Stimulated activated CD4-positive, alpha-beta T cell treated with anti-CD3 and anti-CD28 coated beads, TNF-alpha, amount 100 ng/mL, for 48 hours (primary cell): ENCODE results near the gene CECR2.

Experiments
- DNase-seq, 3 donors: peaks; one replicate each; pipeline ENCODE4 v3.0.0-alpha.2; 2020; ENCODE audit warnings: low read depth in 3 of 3

The CECR2 gene

DNA sequence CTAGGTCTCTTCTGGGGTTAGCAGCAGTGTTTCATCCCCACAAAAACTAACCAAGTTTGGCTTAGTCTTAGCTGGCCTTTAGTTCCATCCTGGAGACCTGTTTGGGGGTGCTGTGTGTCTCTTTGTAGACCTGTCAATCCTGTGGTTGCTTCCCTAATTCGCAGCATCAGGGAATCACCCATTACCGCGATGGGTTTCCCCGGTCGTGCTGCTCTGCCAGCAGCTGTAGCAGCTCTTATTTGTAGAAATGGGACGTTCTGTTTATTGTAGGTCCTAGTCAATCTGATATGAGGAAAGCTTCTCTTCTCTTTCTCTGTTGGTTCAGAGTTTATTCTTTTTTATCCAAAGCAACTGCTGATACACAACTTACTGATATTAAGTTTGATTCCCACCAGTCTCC, 91.6 kb downstream of the CECR2 start:
- DNase-seq, result no peak

- DNase-seq, result no peak
Measured at GRCh38 chr22:17470880-17471500, 101.7 kb downstream of the CECR2 start.

GRCh38 chr22:17471886-17472535, 102.8 kb downstream of the CECR2 start:
- DNase-seq, result no peak

DNA sequence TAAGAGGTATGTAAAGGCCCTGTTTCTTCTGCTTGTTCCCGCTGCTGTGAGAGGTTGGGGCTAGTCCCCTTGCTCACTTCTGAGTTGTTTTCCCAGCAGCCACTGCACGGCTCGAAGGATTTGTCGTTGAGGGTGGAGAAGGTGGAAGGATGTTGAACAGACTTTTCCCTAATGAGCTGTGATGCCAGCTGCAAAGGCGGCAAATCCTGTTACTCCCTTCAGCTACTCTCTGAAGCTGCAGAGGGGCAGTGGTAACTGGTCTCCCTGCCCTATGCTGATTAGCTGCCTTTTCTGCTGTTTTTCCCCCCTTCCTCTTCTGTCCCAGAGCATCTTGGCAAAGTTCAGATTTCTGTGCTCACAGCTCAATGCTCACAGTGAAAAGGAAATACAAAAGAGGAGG, 103.7 kb downstream of the CECR2 start:
- no peak for DNase-seq

DNA sequence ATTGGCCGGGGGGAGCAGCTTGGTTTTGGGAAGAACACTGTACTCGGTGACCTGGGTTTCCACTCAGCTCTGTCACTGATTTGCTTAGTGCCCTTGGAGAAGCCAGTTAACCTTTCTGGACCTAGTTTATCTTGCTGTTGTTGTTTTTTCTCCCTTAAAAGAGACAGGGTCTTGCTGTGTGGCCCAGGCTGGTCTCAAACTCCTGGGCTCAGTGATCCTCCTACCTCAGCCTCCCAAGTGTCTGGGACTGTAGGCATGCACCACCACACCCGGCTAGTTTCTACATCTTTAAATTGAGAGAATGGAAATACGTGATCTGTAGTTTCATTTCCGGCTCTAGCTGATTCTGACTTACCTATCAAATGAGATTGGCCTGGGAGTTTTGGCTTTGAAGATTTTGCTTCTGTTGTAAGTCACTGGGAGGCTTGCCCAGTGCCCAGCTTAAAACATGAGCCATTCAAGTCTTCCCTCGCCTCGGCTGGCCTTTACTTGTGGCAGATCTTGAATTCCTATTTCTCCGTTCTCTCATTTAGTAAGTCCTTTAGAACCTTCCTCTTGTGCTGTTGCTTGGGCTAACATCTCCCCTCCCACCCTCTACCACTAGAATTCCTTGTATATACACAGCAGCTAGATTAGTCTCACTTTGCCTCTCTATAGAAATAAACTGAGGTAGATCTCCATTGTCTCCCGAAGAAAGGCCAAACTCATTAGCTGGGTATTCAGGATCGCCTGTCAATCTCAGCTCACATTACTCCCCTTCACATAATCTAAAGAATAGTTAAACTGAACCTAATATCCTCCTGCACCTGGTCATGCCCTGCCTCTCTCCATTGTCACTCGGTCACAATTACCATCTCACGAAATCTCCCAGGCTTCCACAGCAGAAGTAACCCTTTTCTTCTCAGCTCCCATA, 106.3 kb downstream of the CECR2 start:
- DNase-seq, result no peak

GRCh38 chr22:17476838-17477237, 107.6 kb downstream of the CECR2 start:
- no peak for DNase-seq

- DNase-seq, result no peak
Measured at GRCh38 chr22:17477391-17477833, 108.2 kb downstream of the CECR2 start.

DNA sequence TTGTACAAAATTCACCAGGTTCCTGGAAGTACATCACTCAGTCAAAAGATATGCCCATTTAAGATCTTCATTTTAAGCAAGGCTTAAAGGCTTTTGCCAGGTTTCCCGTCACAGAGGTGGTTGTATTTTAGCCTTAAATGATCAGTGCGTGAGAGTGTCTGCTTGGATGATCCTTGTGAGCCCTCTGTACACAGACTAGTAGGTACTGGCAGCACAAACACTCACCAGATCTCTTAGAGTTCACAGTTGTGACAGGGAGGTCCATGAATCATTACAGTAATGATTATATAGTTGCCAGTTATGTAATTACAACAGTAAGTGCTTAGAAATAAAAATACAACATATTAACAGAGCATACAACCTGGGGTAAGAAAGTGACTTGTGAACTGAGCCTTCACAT, 109.9 kb downstream of the CECR2 start:
- no peak for DNase-seq

DNA sequence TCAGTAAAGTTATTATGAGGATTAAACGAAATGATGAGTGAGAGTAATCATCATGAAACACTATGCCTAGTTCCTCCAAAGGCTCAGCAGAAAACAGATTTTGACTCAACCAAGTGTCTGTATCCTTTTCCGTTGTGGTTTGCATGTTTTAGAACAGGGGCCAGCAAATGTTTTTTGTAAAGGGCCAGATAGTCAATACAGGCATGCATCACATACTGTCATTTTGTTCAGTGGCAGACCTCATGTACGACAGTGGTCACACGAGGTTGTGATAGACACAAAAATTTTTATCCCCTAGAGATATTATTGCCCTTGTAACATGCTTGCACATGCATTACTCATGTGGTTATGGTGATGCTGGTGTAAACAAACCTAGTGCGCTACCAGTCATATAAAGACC, 112.2 kb downstream of the CECR2 start:
- no peak for DNase-seq

- no peak for DNase-seq
Measured at GRCh38 chr22:17483688-17484372, 114.6 kb downstream of the CECR2 start.

GRCh38 chr22:17484608-17485007, 115.3 kb downstream of the CECR2 start:
- no peak for DNase-seq

DNA sequence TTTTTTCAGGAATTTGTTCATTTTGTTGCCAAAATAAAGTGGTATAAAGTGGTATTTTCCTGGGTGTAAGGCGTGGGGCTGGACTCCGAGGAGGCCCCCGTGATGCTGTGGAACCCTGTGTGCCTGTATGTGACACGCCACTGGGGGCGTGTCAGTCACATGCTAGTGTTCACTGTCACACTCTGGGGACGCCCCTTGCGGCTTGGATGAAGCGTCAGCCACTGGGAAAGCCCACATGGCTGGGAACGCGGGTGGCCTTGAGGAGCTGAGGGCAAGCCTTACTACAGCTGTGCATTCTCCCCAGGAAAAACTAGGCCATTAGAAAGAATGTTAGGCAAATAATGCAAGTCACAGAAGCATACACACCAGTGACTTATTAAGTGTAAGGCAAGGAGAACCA, 117.1 kb downstream of the CECR2 start:
- DNase-seq, result no peak

GRCh38 chr22:17486719-17487118, 117.5 kb downstream of the CECR2 start:
- DNase-seq, result no peak

DNA sequence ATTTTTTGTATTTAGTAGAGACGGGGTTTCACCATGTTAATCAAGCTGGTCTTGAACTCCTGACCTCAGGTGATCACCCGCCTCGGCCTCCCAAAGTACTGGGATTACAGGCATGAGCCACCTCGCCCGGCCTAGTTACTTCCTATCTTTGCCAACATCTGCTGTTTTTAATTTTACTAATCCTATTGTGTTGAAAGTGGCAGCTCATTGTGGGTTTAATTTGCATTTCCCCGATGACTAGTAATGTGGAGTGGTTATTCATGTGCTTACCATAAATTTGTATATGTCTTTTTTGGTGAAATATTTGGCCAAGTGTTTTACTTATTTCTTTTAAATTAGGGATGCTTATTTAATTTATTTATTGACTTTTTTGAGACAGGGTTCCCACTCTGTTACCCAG, 119.8 kb downstream of the CECR2 start:
- DNase-seq, result no peak

DNA sequence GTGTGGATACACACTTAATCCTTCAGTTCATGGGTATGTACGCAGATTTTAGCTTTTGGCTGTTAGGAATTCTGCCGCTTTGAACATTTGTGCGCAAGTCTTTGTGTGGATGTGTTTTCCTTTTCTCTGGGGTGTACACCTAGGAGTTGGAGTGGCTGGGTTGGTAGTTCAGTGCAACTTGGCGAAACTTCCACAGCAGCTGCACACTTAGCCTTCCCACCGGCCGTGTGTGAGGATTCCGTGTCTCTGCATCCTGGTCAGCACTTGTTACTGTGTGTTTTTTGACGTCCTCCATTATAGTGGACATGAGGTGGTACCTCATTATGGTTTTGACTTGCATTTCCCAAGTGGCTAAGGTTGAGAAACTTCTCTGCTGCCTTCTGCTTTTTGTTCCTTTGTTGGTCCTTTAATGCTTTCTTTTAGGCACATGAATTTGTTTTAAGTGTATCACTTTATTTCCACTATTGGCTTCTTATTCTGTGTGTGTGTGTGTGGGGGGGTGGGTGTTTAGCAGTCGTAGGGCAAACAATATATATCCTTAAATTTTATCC, 121.9 kb downstream of the CECR2 start:
- no peak for DNase-seq

- DNase-seq, result no peak
Measured at GRCh38 chr22:17492247-17492646, 123.0 kb downstream of the CECR2 start.

DNA sequence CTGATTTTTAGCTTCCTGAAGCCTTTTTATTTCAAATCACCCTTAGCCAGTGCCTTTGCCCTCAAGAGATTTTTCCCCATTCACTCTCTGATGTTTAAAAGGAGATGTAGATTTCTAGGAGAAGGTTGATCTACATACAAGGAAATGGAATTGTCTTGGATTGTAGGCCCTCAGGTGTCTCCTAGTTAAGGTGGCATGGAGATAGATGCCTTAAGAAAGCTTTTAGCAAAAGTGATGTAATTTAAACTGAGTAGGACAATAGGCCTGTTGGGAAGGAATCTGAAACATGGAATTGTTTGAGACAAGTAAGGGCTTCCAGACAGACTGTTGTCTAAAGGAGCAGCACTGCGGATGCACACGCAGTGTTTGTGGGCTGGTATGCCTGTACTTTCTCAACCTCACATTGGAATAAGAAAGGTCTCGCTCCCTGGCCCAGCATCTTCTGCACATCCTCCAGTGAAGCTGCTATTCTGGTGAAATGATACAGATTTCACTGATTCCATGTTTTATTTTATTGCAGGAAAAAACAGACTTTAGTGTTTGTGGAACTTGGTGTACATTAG, 124.2 kb downstream of the CECR2 start:
- no peak for DNase-seq

DNA sequence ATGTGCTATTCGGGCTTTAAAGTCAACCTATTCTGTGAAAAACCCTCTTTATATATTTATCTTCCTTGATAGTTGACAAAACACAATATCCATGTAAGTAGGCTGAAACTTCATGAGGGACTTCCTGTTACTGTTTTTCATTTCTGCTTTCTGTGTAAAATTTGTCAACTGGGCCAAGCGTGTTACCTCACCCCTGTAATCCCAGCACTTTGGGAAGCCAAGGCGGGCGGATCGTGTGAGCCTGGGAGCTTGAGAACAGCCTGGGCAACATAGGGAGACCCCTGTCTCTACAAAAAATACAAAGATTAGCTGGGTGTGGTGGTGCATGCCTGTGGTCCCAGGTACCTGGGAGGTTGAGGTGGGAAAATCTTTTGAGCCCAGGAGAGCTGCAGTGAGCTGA, 127.6 kb downstream of the CECR2 start:
- no peak for DNase-seq

GRCh38 chr22:17501679-17502285, 132.5 kb downstream of the CECR2 start:
- DNase-seq, result peak in 1 of 3 donors; percentile 5

- no peak for DNase-seq
Measured at GRCh38 chr22:17508110-17508509, 138.8 kb downstream of the CECR2 start.

GRCh38 chr22:17512960-17513359, 143.7 kb downstream of the CECR2 start:
- DNase-seq, result no peak
